Measurements from ENCODE around the gene C7orf25. TPM values are rescaled to one million over a fixed set of nuclear protein-coding genes. Genes with fewer than 3 reads are reported as not detected.

Gene C7orf25
- total RNA-seq: 3.5 and 10.3 TPM in 2 replicates

DNA sequence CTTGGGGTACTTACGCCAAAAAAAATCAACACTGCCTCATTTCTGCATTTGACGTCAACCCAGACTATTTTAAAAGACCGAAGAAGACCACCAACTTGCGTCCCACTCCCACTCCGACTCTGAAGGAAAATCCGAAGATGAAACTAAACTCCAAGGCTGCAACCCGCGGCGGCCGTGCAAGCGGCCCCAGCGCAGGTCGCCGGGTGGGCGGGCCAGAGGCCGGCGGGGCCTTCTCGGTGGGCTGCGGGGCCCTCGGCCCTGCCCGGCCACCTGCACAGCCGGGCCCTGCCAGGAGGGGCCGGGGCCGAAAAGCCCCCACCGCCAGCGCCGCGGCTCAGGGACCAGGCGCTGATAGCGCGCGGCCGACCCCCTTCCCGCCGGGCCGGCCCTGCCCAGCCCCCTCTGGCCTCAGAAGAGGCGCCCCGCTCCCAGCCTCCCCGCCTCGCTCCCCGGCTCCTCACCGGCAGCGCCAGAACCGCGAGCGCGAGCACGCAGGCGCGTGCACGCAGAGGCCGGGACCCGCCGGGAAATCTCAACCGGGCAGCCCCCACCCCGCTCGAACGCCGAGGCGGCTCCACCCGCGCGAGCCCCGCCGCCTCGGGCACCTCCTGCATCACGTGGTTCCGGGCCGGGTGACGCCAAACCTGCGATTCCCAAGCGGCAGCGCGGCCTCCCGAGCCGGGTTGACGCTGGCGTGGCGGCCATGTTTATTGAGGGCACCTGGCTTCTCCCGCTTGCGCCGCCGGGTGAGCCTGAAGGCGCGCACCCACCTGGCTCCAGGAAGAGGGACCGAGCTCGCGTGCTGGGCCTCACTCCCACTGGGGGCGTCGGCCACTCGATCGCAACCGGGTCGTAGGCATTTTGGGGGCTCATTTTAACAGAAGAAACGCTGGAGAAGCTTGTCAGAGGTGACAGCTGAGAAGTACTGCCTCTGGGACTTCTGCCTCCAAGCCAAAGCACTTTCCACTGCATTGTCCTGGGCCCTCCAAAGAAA is at the start of gene C7orf25:
C7orf25 (minus strand) TSS at position 617 of the 994 bp plus-strand sequence. CDS start 1,170 bp downstream, outside the sequence.

DNA sequence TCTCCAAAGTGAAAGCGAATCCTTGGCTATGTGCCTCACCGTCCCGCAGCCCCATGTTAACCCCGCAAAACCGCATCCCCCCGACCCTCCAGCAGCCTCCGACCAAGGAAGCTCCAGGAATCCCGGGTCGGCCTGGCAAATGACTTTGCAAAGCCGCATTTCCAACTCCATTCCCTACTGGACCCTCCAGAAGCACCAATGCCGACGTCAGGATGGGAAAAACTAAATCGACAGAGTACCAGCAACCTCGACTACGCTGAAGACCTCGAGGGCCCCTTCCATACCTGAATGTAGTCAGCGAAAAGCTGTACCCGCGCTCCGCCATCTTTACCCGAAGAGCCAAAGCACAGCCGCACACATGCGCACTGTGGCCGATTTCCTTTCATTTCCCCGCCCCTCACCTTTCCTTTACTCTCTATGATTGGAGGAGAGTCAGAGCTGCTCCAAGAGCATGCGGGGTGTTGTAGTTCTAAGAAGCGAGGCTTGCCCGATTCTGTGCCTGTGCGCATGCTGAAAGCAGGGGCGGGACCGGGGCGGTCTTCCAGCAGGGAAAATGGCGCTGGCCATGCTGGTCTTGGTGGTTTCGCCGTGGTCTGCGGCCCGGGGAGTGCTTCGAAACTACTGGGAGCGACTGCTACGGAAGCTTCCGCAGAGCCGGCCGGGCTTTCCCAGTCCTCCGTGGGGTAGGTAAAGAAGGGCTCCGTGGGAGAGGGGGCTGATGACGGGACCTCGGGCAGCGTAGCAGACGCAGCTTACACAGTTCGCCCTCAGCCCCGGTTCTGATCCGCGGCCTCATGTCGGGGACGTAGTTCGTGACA is 20.2 kb upstream of the C7orf25 start, which contains the start of the genes MRPL32 and PSMA2:
MRPL32 (plus strand) TSS at position 543 of the 818 bp plus-strand sequence; CDS start at position 554, 11 bp downstream.
PSMA2 (minus strand) TSS at position 341 of the 818 bp plus-strand sequence; CDS start at position 325, 16 bp downstream.

Other genes with a start within 250 kb of the C7orf25 start
- 123 and 158 TPM in 2 replicates for gene PSMA2, start 20.1 kb upstream of the C7orf25 start, total RNA-seq
- gene MRPL32, start 20.3 kb upstream of the C7orf25 start, total RNA-seq: 68.6 and 71.2 TPM in 2 replicates
- gene HECW1, start 200.6 kb upstream of the C7orf25 start, total RNA-seq: under 0.01 and 1.9 TPM in 2 replicates